ENCODE measurements around the gene SLC22A17. TPM values are rescaled to one million over a fixed set of nuclear protein-coding genes. Genes with fewer than 3 reads are reported as not detected.

The SLC22A17 gene
- total and polyA plus RNA-seq, 2 of the 8 experiments (the other 6 are each of a cell fraction or from before 2014, with no cell fraction given), result 43.0 to 49.0 TPM

DNA sequence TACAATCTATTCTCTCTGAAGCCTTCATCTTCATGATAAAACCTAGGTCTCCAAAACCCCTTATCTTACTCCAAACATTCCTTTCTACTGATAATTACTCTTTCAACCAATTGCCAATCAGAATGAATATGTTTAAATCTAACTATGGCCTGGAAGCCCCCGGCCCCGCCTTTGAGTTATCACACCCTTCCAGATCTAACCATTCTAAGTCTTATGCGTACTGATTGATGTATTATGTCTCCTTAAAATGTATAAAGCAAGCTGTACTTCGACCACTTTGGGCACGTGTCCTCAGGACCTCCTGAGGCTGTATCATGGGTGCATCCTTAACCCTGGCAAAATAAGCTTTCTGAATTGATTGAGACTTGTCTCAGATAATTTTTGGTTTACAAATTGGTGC lies 17.1 kb downstream of the SLC22A17 start:
- Histone ChIP-seq H3K9ac (replicated peaks in 1 of 4; ENCODE audit: extremely low read depth in 1 of 4, low read depth in 3 of 4, low read length in 3 of 4) (no peak overlapping the region), H4K5ac (ENCODE audit: insufficient read length, low read depth, low read length) (no peak overlapping the region), H2AFZ (ENCODE audit: low read length) (no peak overlapping the region), H3K4me1 (replicated peaks in 1 of 4; ENCODE audit: control insufficient read depth in 3 of 4, insufficient read depth in 4 of 4, low read length in 3 of 4) (no peaks in the 10 kb centered on the region), H3K23me2 (ENCODE audit: low read depth, low read length) (no peaks in the 10 kb centered on the region), H3K27me3 (replicated peaks in 1 of 4; ENCODE audit: control insufficient read depth in 3 of 4, extremely low read depth in 1 of 4, insufficient read depth in 3 of 4, low read length in 3 of 4) (no peaks in the 10 kb centered on the region), H3K79me2 (ENCODE audit: control insufficient read depth in 1 of 2, insufficient read depth in 2 of 2, low read length in 2 of 2) (no peaks in the 10 kb centered on the region), H3K36me3 (ENCODE audit: control insufficient read depth in 2 of 4, insufficient read depth in 4 of 4, low read length in 3 of 4) (no peaks in the 10 kb centered on the region), H2BK15ac (ENCODE audit: low read length) (no peak overlapping the region), H3K4me2 (ENCODE audit: insufficient read depth in 1 of 2, low read depth in 2 of 2, low read length in 2 of 2) (no peak overlapping the region), H3K4ac (replicated peaks; ENCODE audit: insufficient read length, low read depth, low read length) (no peak overlapping the region), H3K4me3 (ENCODE audit: extremely low read depth in 1 of 4, insufficient read depth in 2 of 4, low read depth in 3 of 4, low read length in 4 of 4) (no peak overlapping the region), H2BK5ac (ENCODE audit: low read depth, low read length) (no peak overlapping the region), H3K9me3 (ENCODE audit: insufficient read depth in 2 of 2, low read depth in 1 of 2, low read length in 1 of 2) (peaks cover 3 to 23% of the 10 kb centered on the region in 2 experiments), H3K14ac (ENCODE audit: insufficient read length) (no peak overlapping the region), H4K8ac (ENCODE audit: extremely low read depth, insufficient read depth, low read length) (no peak overlapping the region), H4K91ac (replicated peaks; ENCODE audit: insufficient read length, low read length) (no peak overlapping the region), H3K79me1 (ENCODE audit: low read depth, low read length) (no peaks in the 10 kb centered on the region), H2BK20ac (ENCODE audit: low read length) (no peak overlapping the region), H3K27ac (ENCODE audit: low read depth, low read length) (no peak overlapping the region), H4K20me1 (replicated peaks in 1 of 2; ENCODE audit: control insufficient read depth in 1 of 2, insufficient read depth in 2 of 2, low read length in 2 of 2) (no peaks in the 10 kb centered on the region), H3K56ac (replicated peaks; ENCODE audit: insufficient read length, low read depth, low read length) (no peak overlapping the region), H2AK5ac (ENCODE audit: low read depth, low read length) (no peak overlapping the region), H3K23ac (ENCODE audit: insufficient read length) (no peak overlapping the region), H2BK12ac (ENCODE audit: low read depth, low read length) (no peak overlapping the region), H3K18ac (ENCODE audit: extremely low read depth, low read length) (no peak overlapping the region), H2BK120ac (replicated peaks; ENCODE audit: low read depth, low read length) (no peak overlapping the region)
- no peak for FAIRE-seq
- ChIA-PET POLR2A (ENCODE audit: partially characterized antibody) (interaction anchor here (1.4 to 4.5 kb wide), 4 partner anchors 9 to 31 kb away, joined by 3 to 25 read pairs (median 4); partner anchors contain the start of gene PABPN1), CTCF (ENCODE audit: partially characterized antibody) (interaction anchor here (0.7 to 5.2 kb wide), 6 partner anchors 8 to 121 kb away, joined by 3 to 15 read pairs (median 4); no protein-coding TSS in a partner anchor)
- no peak for DNase-seq (ENCODE audit: low read depth in 1 of 2, low spot score in 2 of 2)
- 86% methylated on average over 5 of the region's 5 CpGs; no CpG with 5 or more reads in 1 of the 2 experiments for WGBS, 2 experiments (ENCODE audit: extremely low coverage in 1 of 2, insufficient coverage in 1 of 2, insufficient read length in 1 of 2, insufficient replicate concordance in 2 of 2, low coverage in 1 of 2, low lambda C conversion rate in 2 of 2, missing lambda C conversion rate in 1 of 2)
- TF ChIP-seq SIRT6 (IDR thresholded peaks at IDR 0.05; ENCODE audit: low read length), result no peak
- no peak for TF ChIP-seq CTBP2 (IDR thresholded peaks at IDR 0.05; ENCODE audit: borderline replicate concordance, insufficient read depth, insufficient read length, low read length)
- TF ChIP-seq POLR2A (IDR thresholded peaks at IDR 0.05; ENCODE audit: control extremely low read depth in 1 of 2, low read depth in 2 of 2, low read length in 2 of 2), result no peak
- no peak for TF ChIP-seq MAFK (IDR thresholded peaks at IDR 0.05; ENCODE audit: low read depth, low read length)
- TF ChIP-seq CBX8 (IDR thresholded peaks at IDR 0.05; ENCODE audit: borderline replicate concordance, low read depth, low read length), result no peak

All from H1 (cell line).